SK-MEL-5 (cell line): ENCODE measurements around the gene LSR. TPM values are rescaled to one million over a fixed set of nuclear protein-coding genes. Genes with fewer than 3 reads are reported as not detected.
A peak's percentile ranks its signal among the peaks of the same experiment; 100 is the strongest.

Source experiments
- DNase-seq: peaks from one replicate; pipeline ENCODE4 v3.0.0-alpha.2; 2016; ENCODE audit warnings: low read depth, low spot score
- in situ Hi-C: cut with HindIII; loops from 2 replicates; pipeline ENCODE4 v1.10.0; 2016; ENCODE audit warnings: low sequenced_read_pairs, high pct_unique_total_duplicates, low pct_unique_long_range_greater_than_20kb
- total RNA-seq: library from RNA; depleted of rRNA; stranded (reverse); fragments of >200 nt; shearing (Covaris generic); gene quantifications from 2 replicates; pipeline ENCODE4 v1.2.3, GENCODE V29; 2014

Gene LSR
- total RNA-seq, 1 experiment from 2014 or later = 1.2 TPM

DNA sequence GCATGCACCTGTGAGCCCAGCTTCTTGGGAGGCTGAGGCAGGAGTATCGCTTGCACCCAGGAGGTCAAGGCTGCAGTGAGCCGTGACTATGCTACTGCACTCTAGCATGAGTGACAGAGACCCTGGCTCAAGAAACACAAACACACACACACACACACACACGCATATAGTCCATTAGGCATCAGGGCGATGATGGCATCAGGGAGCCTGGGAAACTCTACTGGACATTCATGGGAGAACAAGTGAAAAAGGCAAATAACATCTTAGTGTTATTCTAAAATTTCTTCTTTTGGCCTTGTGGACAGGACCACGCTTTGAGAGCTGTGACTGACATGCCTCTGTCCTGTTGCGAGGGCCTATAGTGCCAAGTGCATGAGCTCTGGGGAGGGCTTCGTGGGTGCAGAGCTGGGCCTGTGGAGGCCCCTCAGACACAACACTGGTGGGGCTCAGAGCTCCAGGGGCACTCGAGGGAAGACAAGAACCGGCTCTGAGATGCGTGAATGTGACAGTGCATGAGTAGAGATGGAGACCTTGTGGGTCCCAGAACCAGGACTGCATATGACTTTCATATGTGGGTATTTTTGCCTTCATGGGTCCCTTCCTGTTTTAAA is 12.0 kb downstream of the LSR start:
- no peak for DNase-seq
- in situ Hi-C loops = no loop called here

DNA sequence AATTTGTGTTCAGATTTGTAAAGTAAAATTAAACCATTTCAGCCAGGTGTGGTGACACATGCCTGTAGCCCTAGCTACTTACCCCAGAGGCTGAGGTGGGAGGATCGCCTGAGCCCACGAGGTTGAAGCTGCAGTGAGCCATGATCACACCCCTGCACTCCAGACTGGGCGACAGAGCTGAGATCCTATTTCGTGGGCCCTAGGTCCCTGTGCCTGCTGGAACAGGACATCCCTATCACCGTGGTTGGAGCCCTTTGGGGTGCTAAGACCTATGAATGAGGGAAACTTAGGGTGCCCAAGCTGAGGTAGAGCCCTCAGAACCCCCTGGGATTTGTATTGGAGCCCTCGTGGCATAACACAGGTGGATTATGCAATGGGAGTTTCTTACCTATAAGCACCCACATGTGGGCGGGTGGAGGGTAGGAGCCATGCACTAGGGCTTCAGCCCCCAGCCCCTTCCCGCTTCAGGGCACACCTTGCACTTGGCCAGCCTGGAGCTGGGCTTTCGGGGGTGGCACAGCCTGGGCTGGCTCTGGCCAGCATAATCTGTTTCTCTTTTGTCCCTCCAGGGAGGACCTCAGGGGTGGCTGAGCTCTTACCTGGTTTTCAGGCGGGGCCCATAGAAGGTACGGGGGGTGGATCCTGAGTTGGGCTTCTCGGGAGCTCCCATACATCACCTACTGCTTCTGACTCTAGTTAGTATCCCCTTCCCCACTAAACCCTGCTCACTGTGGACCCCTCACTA is 12.7 kb downstream of the LSR start:
- no peak for DNase-seq
- in situ Hi-C loops = no loop called here

DNA sequence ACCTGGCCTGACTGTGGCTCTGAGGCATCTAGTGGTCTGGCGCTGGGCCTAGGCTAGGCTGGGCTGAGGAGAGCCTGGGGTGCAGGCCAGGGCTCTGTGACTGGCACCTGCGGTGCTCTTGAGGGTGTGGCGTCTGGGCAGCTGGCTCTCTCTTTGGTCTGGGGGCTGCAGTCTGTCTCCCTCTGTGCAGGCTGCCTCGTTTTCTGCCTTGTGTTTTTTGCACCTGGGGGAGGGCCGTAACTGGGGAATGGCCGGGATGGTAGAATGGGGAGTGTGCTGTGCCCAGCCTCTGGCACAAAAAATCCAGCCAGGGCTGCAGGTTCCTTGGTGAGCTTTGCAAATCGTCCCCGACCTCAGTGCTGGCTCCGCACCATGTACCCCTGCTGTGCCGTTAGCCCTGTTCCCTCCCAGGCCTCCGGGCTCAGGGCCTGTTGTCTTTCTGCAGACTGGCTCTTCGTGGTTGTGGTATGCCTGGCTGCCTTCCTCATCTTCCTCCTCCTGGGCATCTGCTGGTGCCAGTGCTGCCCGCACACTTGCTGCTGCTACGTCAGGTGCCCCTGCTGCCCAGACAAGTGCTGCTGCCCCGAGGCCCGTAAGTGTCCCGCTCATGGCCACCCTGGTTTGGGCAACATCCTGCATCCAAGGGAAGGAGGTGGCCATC is 13.4 kb downstream of the LSR start:
- DNase-seq = peak; percentile 28

DNA sequence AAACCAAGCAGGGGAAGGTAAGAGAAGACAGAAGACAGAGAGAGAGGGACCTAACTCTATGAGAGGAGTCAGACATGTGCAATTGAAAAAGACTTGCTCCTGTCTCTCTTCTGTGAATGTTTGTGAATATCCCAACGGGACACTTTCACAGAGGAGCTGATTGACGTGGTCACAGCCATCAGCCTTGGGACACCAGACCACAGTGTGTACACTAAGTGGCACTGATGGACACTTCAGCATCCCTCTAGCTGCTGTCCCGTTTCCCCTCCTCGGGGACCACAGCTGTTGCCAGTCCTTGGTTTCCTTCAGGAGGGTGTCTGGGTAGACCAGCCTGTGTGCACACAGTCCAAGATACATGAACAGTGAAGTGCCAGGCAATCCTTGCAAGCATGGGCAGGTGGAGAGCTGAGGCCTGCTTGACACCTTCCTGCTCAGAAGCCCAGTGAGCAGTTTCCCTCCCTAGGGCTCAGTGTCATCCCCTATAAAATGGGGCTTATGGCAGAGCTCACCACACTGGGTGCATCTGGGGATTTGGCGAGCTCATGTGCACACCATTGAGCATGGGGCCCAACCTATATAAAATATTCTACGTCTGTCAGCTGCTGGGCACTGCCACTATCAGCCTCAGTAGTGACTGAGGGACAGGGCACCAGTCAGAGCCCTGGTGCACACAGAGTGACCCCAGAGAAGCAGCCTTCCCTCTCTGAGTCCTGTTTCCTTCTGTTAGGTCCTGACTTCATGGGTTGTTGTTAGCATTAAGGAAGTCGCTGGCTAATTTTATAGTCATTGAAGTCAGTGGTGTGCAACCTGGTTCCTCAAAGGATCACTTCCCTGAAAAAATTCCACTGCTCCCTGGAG is 15.7 kb downstream of the LSR start:
- DNase-seq = no peak
- in situ Hi-C loops = no loop called here

More for the DNA sequence above, 13.4 kb downstream of the LSR start:
- in situ Hi-C loops = no loop called here

DNA sequence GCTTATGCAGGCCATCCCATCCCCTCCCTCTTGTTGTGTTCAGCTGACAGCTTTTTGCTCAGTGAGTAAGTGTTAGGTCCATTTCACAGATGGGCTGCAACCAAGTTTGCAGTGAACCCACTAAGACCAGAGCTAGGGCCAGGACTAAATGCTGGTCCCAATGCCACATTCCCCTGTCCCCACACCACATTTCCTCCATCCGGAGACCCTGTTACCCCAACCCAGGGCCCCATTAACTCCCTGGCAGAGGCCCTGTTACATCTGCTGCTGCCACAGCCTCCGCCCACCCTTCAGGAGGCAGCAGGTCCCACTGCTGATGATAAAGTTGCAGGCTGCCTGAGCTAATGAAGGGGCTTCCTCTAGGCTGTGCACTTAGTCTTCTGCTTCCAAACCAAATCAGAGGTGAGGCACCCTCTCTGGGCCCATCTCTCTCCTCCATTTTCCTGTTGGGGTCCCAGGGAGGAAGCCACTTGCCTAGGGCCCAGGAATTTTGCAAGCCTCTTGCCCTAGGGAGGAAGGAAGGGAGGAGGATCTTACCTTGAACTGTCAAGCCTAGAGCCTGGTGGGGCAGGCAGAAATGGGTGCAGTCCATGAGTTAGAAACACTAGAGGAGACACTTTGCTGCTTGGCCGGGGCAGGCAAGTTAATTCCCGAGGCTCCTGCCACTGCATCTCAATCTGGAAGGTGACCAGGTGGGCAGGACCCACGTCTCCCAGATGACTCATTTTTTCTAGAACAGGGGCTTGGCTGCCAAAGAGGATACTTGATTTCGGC is 16.5 kb downstream of the LSR start:
- no peak for DNase-seq
- in situ Hi-C loops = no loop called here

DNA sequence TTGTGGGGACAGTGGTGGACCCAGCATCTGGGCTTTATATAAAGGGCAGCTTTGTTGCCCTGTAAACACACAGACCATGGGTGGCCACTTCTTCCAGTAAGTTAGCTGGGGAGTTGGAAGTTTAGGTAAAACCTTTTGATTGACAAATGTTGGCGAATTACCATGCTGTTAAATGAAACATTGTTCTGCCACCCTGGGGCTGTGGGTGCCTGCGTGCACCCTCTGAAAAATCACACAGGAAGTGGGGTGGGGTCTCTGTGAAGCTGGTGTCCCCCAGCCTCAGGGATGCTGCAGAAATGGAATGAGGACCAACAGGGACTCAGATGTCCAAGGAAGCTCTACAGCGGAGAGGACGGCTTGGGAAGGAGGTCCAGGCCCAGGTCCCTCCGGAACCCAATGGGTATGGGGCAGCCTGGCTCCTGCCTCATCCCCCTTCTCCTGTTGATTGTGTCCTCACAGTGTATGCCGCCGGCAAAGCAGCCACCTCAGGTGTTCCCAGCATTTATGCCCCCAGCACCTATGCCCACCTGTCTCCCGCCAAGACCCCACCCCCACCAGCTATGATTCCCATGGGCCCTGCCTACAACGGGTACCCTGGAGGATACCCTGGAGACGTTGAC is 17.2 kb downstream of the LSR start:
- in situ Hi-C loops = no loop called here
- DNase-seq = no peak

DNA sequence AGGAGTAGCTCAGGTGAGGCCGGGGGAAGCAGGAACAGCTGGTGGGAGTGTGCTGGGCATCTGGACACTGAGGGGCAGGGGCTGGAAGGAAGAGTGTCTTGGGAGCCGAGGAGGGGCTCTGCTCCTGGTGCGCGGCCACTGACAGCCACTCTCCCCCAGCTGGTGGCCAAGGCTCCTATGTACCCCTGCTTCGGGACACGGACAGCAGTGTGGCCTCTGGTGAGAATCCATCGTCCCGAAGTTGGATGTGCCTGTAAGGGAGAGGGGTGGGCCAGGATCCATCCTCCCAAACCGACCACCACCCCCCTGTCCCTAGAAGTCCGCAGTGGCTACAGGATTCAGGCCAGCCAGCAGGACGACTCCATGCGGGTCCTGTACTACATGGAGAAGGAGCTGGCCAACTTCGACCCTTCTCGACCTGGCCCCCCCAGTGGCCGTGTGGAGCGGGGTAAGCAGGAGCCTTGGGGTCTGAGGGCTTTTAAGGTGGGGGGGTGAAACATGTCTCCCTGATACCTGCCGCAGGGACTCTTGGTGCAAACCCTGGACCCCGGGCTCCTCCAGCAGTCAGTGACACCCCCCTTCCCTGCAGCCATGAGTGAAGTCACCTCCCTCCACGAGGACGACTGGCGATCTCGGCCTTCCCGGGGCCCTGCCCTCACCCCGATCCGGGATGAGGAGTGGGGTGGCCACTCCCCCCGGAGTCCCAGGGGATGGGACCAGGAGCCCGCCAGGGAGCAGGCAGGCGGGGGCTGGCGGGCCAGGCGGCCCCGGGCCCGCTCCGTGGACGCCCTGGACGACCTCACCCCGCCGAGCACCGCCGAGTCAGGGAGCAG is 17.9 kb downstream of the LSR start:
- in situ Hi-C loops = no loop called here

DNA sequence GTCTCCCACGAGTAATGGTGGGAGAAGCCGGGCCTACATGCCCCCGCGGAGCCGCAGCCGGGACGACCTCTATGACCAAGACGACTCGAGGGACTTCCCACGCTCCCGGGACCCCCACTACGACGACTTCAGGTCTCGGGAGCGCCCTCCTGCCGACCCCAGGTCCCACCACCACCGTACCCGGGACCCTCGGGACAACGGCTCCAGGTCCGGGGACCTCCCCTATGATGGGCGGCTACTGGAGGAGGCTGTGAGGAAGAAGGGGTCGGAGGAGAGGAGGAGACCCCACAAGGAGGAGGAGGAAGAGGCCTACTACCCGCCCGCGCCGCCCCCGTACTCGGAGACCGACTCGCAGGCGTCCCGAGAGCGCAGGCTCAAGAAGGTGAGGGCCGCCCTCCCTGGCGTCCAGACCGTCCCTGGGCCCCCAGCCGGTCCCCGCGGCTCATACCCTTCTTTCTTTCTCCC is 18.6 kb downstream of the LSR start:
- in situ Hi-C loops = no loop called here
- DNase-seq = no peak

More for the DNA sequence above, 17.9 kb downstream of the LSR start:
- DNase-seq = no peak

DNA sequence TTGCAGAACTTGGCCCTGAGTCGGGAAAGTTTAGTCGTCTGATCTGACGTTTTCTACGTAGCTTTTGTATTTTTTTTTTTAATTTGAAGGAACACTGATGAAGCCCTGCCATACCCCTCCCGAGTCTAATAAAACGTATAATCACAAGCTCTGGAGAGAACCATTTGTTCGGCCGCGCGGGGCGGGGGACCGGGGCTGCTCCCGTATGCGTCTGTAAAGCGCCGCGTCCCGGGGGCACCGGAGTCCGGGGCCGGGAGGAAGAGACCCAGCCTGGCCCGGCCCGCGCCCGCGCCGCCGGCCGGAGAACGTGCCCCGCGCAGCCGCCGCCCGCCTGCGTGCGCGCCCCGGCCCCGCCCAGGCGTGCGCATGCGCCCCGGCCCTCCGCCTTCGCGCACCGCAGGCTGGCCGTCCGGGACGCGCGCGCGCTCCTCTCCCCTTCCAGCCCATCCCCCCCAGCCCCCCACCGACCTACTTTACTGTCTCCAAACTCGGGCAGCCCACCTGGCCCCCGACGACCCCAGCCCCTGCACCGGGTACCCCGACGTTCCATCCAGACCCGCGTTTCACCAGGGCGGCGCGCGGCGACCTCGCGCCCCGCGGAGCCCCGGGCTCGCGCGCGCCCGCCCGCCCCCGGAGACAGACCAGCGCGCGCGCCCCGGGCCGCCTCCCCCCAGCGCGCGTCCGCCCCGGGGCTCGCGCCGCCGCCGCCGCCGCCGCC is 19.2 kb downstream of the LSR start:
- in situ Hi-C loops = no loop called here
- DNase-seq = peak; percentile 60

DNA sequence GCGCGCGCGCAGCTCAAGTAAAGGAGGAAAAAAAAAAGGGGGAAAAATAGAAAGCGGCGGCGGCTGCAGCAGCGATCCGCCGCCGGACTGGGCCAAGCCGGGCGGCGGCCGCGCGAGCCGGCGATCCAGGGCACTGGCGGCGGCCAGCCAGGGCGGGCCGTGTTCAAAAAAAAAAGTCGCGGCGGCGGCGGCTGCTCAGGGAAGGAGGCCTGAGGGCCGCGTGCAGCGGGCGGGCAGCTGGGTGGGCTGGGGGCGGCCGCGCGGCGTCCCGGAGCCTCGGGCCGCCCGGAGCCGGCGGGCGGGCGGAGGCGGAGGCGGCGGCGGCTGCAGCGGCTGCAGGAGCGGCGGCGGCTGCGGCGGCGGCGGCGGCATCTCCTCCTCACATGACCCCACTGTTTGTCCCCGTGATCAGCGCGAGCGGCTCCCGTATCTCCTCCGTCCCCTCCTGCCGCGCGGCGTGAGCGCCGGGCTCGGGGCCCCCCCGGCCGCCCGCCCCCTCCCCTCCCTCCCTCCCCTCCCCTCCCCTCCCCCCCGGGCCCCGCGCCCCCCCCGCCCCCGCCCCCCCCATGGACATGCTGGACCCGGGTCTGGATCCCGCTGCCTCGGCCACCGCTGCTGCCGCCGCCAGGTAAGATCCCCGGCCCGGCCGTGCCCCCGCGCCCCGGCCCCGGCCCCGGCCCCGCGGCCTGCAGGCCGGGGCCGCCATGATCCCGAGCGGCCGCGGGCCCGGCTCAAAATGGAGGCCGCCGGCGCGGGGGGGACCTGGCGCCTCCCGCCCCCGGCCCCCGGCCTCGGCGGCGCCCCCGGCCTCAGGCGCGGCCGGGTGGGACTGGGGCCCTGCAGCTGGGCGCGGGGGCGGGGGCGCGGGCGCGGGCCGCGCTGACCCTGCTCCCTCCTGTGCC is 20.0 kb downstream of the LSR start, which contains the start of gene USF2:
USF2 (plus strand) TSS at position 427 of the 902 bp plus-strand sequence; CDS start at position 567, 140 bp downstream.
- peak; percentile 83 for DNase-seq
- in situ Hi-C loops = no loop called here

DNA sequence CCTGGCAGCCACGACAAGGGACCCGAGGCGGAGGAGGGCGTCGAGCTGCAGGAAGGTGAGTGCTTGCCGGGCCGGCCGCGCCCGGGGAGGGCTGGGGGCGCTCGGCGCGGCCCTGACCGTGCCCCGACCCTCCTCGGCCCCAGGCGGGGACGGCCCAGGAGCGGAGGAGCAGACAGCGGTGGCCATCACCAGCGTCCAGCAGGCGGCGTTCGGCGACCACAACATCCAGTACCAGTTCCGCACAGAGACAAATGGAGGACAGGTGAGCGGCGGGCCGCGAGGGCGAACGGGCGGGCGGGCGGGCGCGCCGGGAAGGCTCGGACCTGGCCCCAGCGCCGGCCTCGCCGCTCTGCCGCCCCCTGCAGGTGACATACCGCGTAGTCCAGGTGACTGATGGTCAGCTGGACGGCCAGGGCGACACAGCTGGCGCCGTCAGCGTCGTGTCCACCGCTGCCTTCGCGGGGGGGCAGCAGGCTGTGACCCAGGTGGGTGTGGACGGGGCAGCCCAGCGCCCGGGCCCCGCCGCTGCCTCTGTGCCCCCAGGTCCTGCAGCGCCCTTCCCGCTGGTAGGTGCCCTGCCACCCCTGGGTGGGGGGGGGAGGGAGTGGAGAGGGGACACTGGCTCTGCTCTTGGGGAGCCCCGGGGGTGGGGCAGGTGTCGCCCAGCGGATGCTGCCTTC is 20.8 kb downstream of the LSR start:
- in situ Hi-C loops = no loop called here
- peak; percentile 71 for DNase-seq

DNA sequence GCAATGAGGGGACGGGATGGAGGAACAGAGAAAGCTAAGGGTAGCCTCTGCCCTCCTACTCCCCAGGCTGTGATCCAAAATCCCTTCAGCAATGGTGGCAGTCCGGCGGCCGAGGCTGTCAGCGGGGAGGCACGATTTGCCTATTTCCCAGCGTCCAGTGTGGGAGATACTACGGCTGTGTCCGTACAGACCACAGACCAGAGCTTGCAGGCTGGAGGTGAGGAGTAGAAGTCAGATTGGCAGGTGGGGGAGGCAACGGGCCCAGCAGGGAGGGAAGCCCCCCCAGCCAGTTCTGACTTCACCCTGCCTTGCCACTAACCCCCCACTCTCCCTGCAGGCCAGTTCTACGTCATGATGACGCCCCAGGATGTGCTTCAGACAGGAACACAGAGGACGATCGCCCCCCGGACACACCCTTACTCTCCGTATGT is 21.6 kb downstream of the LSR start:
- no peak for DNase-seq
- in situ Hi-C loops = no loop called here

DNA sequence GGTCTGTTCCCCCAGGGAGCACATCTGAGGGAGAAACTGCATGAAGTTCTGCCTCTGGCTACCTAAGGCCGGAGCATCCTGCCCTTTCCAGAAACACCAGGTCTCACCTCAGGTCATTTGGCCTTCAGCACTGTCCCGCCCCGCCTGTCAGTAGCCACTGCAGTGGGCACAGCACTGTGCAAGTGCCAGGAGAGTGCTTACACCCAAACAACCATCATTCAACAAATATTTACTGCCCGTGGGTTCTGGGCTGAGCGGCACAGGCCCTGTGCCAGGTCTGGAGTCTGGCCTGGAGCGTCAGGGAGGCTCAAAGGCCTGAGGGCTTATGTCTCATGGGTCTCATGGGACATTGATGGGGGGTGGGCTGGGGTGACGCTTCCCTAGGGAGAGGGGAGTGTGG is 22.7 kb downstream of the LSR start:
- no peak for DNase-seq
- in situ Hi-C loops = no loop called here

DNA sequence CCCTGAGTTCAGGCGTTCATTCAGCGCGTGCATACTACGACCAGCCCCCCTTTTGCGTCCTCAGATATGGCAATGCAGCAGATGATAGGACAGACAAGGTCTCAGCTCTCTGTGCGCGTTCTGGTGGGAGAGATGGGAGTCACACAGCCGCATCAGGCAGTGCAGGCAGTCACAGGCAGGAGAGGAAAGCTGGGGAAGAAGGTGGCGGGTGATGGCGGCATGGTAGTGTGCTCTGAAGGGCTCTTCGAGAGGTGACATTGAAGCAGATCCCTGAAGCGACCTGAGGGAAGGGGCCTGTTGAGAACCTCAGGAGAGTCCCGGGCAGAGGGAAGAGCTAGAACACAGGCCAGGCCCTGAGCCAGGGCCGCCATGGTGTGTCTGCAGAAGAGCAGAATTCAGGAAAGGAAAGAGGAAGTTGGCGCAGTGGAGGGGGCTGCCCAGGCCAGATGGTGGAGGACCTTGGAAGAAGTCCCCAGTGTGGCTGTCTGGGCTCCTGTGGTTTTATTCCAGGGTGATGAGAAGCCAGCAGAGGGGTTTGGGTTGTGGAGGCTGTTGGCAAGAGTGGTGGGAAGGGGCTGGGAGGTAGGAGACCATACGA is 23.4 kb downstream of the LSR start:
- no peak for DNase-seq
- in situ Hi-C loops = no loop called here
